Eye (tissue), 1 donor: ENCODE measurements around the gene TXNDC8.

Experiments used
- DNase-seq: peaks from one replicate; pipeline ENCODE4 v3.0.0-alpha.2; 2015

The TXNDC8 gene

DNA sequence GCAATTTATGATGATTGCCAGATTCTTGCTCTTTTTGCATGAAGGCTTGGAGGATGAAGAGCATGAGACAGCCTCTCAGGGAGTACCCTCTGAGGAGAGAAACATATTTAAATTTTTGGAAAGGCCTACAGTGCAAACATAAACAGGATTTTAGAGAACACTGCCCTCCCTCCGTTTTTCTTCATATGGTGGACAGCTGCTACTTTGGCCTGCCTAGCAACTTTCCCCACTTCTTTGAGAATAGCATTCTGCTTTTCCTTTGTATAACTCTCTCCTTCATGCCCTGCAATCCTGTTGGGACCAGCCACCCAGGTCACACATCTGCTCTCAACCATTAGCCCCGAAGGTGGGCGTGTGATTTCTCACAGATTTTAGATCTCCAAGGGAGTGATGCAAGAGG is 60.9 kb downstream of the TXNDC8 start:
- peak; percentile 45 for DNase-seq

DNA sequence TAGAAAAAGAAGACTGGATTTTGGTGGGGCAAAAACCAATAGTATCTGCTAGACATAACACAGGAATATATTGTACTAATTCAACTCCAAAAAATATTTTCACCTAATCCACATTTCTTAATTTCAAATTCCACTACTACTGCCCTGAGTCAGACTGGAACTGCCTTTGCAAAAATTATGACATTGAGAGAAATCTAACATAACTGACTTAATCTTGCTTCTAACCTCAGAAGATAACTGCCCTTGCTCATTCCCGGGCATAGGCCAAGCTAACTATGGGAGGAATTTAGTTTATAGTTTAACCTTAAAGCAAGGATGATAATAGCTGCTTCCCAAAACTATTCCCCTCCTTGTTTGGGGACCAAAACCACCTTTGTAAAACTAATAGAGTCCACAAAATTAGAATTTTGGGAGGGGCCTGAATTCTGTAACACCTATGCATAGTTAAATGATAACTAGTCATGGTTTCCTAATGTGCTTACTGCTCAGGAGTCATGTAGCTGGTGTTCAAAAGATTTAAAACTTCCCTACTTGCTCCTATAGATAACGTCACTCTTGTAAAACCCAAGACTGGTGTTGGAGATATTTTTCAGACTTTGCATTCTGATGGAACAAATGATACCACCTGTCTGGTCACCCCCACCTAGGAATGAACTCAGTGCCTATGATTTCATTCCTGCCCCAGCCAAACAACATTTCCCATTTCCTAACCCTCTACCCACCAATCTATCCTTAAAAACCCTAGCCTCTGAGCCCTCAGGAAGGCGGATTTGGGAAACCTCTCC is 67.3 kb downstream of the TXNDC8 start:
- DNase-seq: no peak

DNA sequence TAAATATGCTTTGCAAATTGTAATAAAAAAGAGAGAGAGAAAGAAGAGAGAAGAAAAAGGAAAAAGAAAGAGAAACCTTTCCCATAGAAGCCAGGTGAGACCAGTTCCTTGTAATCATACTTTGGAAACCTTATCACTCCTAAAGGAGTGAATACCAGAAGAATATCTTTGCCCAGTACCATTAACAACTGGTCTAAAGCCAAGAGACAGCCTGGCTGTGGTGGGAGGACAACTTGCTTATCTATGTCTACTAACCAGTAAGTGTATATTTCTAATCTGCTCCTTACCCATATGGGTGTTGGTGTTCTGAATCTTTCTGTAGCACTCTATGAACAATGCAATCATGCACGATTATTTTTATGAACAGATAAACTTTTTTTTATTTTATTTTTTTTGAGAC is 70.9 kb downstream of the TXNDC8 start:
- DNase-seq: no peak

DNA sequence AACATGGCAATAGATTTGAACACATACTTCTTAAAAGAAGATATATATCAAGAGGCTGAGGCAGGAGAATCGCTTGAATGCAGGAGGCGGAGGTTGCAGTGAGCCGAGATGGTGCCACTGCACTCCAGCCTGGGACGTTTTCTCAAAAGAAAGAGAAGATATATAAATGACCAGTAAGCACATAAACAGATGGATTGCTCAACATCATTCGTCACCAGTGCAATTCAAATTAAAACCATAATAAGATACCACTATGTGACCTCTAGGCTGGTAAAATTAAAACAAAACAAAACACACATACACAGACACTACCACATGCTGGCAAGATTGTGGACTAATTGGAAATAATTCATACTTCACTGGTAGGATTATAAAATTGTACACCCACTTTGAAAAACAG is 76.0 kb downstream of the TXNDC8 start:
- no peak for DNase-seq

DNA sequence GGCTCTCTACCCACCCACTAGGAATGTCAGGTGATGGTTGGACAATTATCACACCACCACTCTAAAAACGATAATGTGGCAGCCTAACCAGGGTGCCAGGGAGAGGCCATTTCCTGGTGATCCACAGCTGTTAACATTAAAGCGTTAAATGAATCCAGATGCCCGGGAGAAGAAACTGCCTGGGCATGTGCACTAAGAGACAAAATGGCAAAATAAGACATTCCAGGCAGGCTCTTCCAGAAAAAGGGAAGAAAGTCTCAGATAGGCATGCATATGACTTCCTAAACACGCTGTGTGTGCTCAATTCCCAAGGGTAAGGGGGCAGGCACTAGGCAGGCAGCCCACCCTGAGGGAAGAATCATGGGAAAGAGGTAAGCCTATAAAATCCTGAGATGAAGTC is 76.8 kb downstream of the TXNDC8 start:
- DNase-seq: no peak

DNA sequence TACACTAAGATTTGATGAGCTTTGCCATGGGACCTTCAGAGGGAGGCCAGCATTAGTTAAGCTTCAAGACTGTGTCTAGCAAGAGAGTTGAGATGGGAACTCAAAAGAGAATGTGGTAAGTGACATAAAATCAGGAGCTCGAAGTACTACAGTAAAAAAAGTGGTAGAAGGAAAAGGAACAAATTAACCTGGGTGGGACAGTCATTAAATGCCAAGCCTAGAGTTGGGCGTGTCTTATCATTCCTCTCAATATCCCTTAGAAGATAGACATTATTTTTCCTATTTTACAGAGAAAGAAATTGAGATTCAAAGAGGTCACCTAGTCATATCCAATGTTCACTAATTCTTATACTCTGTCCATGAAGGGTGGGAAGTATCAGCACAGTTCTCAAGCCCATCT is 78.1 kb downstream of the TXNDC8 start:
- no peak for DNase-seq

DNA sequence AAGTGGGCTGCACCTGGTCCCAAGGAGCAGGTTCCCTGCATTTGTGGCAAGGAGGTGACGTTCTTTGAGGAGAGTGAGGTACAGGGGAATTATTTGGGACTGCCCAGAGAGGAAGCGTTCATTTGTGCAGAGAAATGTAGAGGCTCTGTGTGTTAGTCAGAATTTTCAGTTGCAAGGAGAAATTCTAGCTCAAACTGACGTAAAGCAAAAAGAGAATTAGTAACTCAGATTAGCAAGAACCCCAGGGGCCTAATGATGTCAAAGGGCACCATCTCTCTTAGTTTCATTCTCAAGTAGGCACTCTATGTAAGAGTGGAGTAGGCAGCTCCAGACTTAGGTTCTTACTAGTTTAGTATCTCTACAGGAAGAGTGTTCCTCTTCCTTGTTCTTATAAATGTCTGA is 79.0 kb downstream of the TXNDC8 start:
- no peak for DNase-seq

DNA sequence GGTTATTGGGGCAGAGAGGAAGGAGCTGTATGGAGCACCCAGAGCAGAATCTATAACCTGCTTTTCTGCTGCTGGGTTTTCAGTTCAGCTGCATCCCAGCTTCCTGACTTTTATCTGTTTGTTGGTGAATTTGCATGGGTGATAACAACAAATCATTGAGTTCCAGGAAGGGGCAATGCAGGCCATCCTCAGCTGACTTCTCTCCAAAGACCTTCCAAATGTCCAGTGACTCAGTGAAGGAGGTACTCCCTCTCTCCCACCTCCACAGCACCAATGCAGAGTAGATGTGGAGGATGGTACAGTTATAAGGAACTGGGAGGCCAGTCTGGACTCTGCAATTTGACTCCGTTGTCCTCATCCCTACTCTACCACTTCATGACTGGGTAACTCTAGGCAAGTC is 79.7 kb downstream of the TXNDC8 start:
- no peak for DNase-seq

DNA sequence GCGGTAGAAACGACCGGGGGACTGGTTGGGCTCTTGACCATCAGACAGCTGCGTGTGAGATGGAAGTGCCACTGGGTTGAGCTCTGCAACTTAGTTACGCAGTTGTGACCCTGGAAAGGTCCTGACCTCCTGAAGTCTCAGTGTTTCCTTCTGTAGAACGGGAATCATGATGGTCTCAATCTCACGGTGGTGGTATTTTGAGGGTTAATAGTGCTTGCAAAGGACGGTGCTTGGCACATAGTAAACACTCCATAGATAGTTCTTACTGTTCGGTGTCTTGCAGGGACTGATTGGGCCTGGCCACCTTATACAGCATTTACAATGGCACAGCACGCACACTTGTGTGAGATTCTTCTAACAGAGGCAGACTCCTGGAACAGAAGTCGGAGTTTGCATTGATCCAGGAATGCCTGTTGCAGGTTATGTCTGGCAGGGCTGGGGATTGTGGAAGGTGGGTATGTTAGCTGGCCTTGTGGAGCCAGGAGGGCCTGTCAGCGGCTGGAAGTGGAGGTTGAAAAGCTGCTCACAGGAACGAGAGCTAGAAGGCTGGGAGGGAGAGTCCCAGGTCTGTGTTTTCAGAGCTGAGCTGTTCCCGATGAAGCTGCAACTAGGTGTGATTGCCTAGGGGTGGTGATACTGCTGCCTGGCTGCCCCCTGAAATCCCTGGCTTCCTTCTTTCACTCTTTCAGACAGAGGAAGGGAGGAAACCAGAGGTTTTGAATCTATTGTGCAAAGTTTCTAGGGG is 80.4 kb downstream of the TXNDC8 start:
- no peak for DNase-seq

DNA sequence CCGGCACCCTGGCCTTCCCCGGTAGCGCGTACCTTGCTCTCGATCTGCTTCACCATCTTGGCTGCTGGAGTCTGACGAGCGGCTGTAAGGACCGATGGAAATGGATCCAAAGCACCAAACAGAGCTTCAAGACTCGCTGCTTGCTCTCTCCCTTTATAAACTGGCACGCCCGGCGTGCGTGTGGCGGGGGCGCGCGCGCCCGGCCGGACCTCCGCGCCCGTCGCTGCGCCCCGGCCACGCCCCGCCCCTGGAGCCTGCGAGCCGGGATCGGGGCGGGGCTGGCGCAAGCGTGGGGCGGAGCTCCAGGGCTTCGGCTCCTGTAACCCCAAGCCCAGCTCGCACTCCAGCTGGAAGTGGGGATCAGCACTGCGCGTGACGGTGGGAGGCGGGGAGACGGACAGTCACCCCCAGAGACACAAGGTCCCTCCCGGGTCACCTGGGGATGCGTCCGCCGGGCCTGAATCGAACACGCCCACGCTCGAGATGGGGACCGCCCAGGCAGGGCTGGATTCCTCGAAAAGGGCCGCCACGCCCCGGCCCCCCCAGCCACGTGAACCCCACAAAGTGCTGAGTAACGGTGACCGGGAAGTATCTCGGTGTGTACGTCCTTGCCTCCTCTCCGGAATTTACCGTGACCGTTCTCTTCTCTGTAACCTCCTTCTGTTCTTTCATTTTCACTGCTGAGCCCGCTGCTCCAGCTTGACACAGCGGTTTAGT is 81.1 kb downstream of the TXNDC8 start, which contains the start of gene TXN:
Gene TXN, minus strand, starts transcription at position 128 of the 717 bp plus-strand sequence. Its CDS starts 72 bp downstream, at position 56.
- peak; percentile 95 for DNase-seq

DNA sequence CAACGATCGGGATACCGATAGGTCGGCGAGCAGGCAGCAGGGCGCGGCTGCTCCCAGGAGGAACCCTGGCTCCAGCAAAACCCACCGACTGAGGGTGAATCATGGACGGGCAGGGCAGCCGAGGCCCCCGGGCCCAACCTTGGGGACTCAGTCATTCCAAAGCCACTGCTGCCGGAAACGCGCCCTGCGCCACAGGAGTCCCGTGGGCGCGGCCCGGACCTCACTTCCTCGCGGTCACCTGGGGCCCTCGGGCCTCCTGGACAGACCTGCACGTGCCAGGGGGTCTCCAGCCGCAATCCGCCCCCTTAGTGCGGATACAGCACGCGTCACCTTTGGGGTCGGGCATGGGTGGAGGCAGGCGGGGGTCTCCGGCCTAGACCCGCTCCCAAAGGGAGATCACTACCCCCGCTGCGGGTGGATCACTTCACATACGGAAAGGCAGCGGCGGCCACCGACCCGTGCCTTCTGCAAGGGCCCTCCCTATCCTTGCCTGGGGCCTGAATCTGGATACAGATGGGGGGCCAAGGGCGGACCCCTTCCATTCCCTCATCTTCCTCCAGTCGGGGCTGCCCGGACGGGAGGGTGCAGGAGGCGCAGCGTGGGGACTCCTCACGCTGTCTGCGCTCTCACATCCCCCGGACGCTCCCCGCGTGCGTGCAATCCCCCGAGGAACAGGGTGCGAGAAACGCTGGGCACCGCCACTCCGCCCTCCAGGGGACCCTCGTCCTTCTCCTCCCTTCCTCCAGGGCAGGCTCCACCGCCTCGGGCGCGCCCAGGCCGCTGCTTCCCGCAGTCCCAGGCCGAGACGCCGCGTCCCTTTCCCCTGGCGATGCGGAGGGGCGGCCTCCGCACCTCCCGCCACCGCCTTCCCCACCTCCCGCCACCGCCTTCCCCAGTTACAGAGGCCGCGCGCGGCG is 81.9 kb downstream of the TXNDC8 start:
- DNase-seq: peak; percentile 74

DNA sequence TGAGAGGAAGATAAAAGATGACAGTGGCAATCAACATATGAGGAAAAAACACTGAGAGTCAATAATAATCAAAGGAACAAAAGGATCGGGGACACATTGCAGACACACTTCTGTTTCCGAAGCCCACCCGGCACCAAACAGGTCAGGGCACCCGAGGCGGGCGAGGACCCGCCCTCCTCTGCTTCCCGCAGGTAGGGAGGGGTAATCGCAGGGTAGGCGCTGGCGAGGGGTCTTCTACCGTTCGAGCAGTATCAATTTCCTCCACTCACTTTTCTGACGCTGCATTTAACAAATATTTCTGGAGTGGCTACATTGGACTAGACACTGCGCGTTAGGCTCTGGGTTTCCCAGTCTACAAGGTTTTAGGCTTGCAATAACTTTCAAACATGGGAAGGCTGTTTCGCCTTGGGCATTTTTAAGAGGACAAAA is 82.6 kb downstream of the TXNDC8 start:
- peak; percentile 72 for DNase-seq

DNA sequence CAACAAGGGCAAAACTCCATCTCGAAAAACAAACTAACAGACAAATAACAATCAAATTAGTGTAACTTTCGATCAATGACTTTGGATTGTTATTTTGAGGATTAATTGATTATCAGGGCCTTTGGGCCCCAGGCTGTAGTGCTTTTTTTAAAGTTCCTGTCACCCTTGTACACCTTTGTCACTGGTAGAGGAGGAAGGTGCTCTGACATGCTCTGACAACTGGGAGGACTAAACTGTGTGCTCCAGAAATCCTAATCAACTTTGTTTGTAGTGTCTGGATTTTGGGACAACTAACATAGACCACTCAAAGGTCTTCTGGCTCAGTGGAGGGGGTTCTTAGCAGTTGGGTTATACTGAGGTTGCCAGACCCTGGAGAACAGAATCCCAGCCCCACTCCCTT is 83.2 kb downstream of the TXNDC8 start:
- no peak for DNase-seq
